Measurements from ENCODE around the gene PRKCI.
A peak's percentile ranks its signal among the peaks of the same experiment; 100 is the strongest.
"Not testable (repeated sequence)": the region's sequence is repeated elsewhere in the genome, so short reads cannot be mapped to it uniquely, and the experiment has no call there.

Gene PRKCI

GRCh38 chr3:170278627-170279026, 56.4 kb downstream of the PRKCI start:
- DNase-seq: no peak

- no peak for DNase-seq
Observed at GRCh38 chr3:170290194-170290593, 68.0 kb downstream of the PRKCI start.

- no peak for DNase-seq
Observed at GRCh38 chr3:170295586-170295985, 73.4 kb downstream of the PRKCI start.

GRCh38 chr3:170296703-170297102, 74.5 kb downstream of the PRKCI start:
- no peak for DNase-seq

GRCh38 chr3:170301405-170301804, 79.2 kb downstream of the PRKCI start:
- DNase-seq: no peak

GRCh38 chr3:170302008-170302407, 79.8 kb downstream of the PRKCI start:
- DNase-seq: no peak

- DNase-seq: no peak
Observed at GRCh38 chr3:170306015-170306414, 83.8 kb downstream of the PRKCI start.

- DNase-seq: no peak
Observed at GRCh38 chr3:170307671-170308405, 85.6 kb downstream of the PRKCI start.

- no peak for DNase-seq
Observed at GRCh38 chr3:170309046-170309445, 86.8 kb downstream of the PRKCI start.

- no peak for DNase-seq
Observed at GRCh38 chr3:170317954-170318353, 95.7 kb downstream of the PRKCI start.

GRCh38 chr3:170320461-170321121, 98.4 kb downstream of the PRKCI start:
- DNase-seq: no peak

- peak in 5 of 56 donors; percentile 1 to 20 (median 9) for DNase-seq
Observed at GRCh38 chr3:170321321-170322034, 99.3 kb downstream of the PRKCI start.

- DNase-seq: no peak
Observed at GRCh38 chr3:170322566-170323269, 100.5 kb downstream of the PRKCI start.

GRCh38 chr3:170323331-170323730, 101.1 kb downstream of the PRKCI start:
- no peak for DNase-seq

GRCh38 chr3:170324962-170325361, 102.7 kb downstream of the PRKCI start:
- peak in 5 of 56 donors; percentile 3 to 14 (median 9) for DNase-seq

GRCh38 chr3:170327040-170327808, 105.0 kb downstream of the PRKCI start:
- DNase-seq: no peak

- not testable (repeated sequence) for DNase-seq
Observed at GRCh38 chr3:170327868-170328548, 105.8 kb downstream of the PRKCI start.

- no peak for DNase-seq
Observed at GRCh38 chr3:170330366-170330765, 108.1 kb downstream of the PRKCI start.

- no peak for DNase-seq
Observed at GRCh38 chr3:170331143-170331542, 108.9 kb downstream of the PRKCI start.

- no peak for DNase-seq
Observed at GRCh38 chr3:170337420-170337819, 115.2 kb downstream of the PRKCI start.
